Measurements from ENCODE around the gene NTSR1. TPM values are rescaled to one million over a fixed set of nuclear protein-coding genes. Genes with fewer than 3 reads are reported as not detected.

Gene NTSR1
- total and polyA plus RNA-seq, 2 experiments from 2014 or later, result not detected

GRCh38 chr20:62698231-62698630 is 10.4 kb upstream of the NTSR1 start:
- no peak overlapping the region for H2AFZ ChIP-seq
- no peaks in the 10 kb centered on the region for H3K36me3 ChIP-seq (ENCODE audit: low read depth)
- no peak overlapping the region for H3K27ac ChIP-seq
- H3K79me2 ChIP-seq (ENCODE audit: insufficient read depth), result no peaks in the 10 kb centered on the region
- H3K9me3 ChIP-seq (ENCODE audit: low read depth), result no peaks in the 10 kb centered on the region
- peaks cover 4% of the 10 kb centered on the region; the same call in 1 of the 2 replicates for H3K4me1 ChIP-seq (ENCODE audit: insufficient read depth)
- WGBS, 2 experiments (ENCODE audit: low coverage in 1 of 2, low lambda C conversion rate in 2 of 2, missing lambda C conversion rate in 2 of 2), result 80 to 86% methylated on average over 13 to 14 of the region's 14 CpGs
- H3F3A ChIP-seq (ENCODE audit: insufficient read depth), result no peaks in the 10 kb centered on the region
- H3K27me3 ChIP-seq (replicated peaks; ENCODE audit: insufficient read depth), result peaks cover 10% of the 10 kb centered on the region; the same call in 1 of the 2 replicates
- no peak overlapping the region for H3K4me3 ChIP-seq
- no peaks in the 10 kb centered on the region for H3K9me2 ChIP-seq (ENCODE audit: insufficient read depth)
- TF ChIP-seq EZH2phosphoT487 (IDR thresholded peaks at IDR 0.05; ENCODE audit: insufficient read depth, low read depth) (no peak), EZH2 (IDR thresholded peaks at IDR 0.05; ENCODE audit: insufficient read depth, poor library complexity, severe bottlenecking) (no peak)
- H3K9ac ChIP-seq, result no peak overlapping the region
- in situ Hi-C loops (cut with MboI), result loop anchor here (5.0 kb wide), 1 partner anchor 49 kb away; no protein-coding TSS in a partner anchor
- H4K20me1 ChIP-seq (ENCODE audit: insufficient read depth), result no peaks in the 10 kb centered on the region
- H3K4me2 ChIP-seq (ENCODE audit: unreplicated experiment), result no peak overlapping the region
- DNase-seq, result no peak

DNA sequence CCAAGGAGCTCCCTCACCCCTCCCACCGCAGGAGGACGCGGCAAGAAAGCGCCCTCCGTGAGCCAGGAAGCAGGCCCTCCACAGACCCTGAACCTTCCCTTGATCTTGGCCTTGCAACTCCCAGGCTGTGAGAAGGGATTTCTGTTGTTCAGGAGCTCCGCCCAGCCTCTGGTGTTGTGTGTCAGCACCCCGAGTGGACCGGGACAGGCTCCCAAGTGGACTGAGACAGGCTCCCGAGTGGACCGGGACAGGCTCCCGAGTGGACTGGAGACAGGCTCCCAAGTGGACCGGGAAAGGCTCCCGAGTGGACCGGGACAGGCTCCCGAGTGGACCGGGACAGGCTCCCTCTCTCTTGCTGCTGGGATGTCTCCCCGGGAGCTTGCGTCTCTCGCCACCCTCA is 9.3 kb upstream of the NTSR1 start:
- DNase-seq, result no peak
- peaks cover 14% of the 10 kb centered on the region for H3K4me1 ChIP-seq (ENCODE audit: insufficient read depth)
- H3K27ac ChIP-seq, result no peak overlapping the region
- no peak overlapping the region for H3K4me3 ChIP-seq
- in situ Hi-C loops (cut with MboI), result loop anchor here (5.0 kb wide), 1 partner anchor 48 kb away; no protein-coding TSS in a partner anchor
- TF ChIP-seq EZH2phosphoT487 (IDR thresholded peaks at IDR 0.05; ENCODE audit: insufficient read depth, low read depth) (no peak), EZH2 (IDR thresholded peaks at IDR 0.05; ENCODE audit: insufficient read depth, poor library complexity, severe bottlenecking) (no peak)
- no peak overlapping the region for H3K4me2 ChIP-seq (ENCODE audit: unreplicated experiment)
- WGBS, 2 experiments (ENCODE audit: low coverage in 1 of 2, low lambda C conversion rate in 2 of 2, missing lambda C conversion rate in 2 of 2), result 80 to 84% methylated on average over 19 of the region's 19 CpGs
- H3K27me3 ChIP-seq (replicated peaks; ENCODE audit: insufficient read depth), result peaks cover 5% of the 10 kb centered on the region; the same call in 1 of the 2 replicates
- H3K9me2 ChIP-seq (ENCODE audit: insufficient read depth), result no peaks in the 10 kb centered on the region
- no peak overlapping the region for H3K9ac ChIP-seq
- H3K9me3 ChIP-seq (ENCODE audit: low read depth), result no peaks in the 10 kb centered on the region
- H3K36me3 ChIP-seq (ENCODE audit: low read depth), result no peaks in the 10 kb centered on the region
- H4K20me1 ChIP-seq (ENCODE audit: insufficient read depth), result no peaks in the 10 kb centered on the region
- no peaks in the 10 kb centered on the region for H3K79me2 ChIP-seq (ENCODE audit: insufficient read depth)
- H2AFZ ChIP-seq, result no peak overlapping the region
- H3F3A ChIP-seq (ENCODE audit: insufficient read depth), result peaks cover 8% of the 10 kb centered on the region; the same call in 1 of the 2 replicates

GRCh38 chr20:62699741-62700140 is 8.9 kb upstream of the NTSR1 start:
- Histone ChIP-seq H3F3A (ENCODE audit: insufficient read depth) (peaks cover 10% of the 10 kb centered on the region), H4K20me1 (ENCODE audit: insufficient read depth) (no peaks in the 10 kb centered on the region), H3K27ac (no peak overlapping the region), H3K4me1 (ENCODE audit: insufficient read depth) (peaks cover 19% of the 10 kb centered on the region), H3K36me3 (ENCODE audit: low read depth) (no peaks in the 10 kb centered on the region), H3K9me3 (ENCODE audit: low read depth) (no peaks in the 10 kb centered on the region), H3K4me3 (no peak overlapping the region), H3K9ac (no peak overlapping the region), H2AFZ (no peak overlapping the region), H3K27me3 (replicated peaks; ENCODE audit: insufficient read depth) (peaks cover 5% of the 10 kb centered on the region; the same call in 1 of the 2 replicates), H3K79me2 (ENCODE audit: insufficient read depth) (no peaks in the 10 kb centered on the region), H3K9me2 (ENCODE audit: insufficient read depth) (no peaks in the 10 kb centered on the region), H3K4me2 (ENCODE audit: unreplicated experiment) (no peak overlapping the region)
- 79 to 80% methylated on average over 12 of the region's 12 CpGs for WGBS, 2 experiments (ENCODE audit: low coverage in 1 of 2, low lambda C conversion rate in 2 of 2, missing lambda C conversion rate in 2 of 2)
- no peak for DNase-seq
- in situ Hi-C loops (cut with MboI), result loop anchor here (5.0 kb wide), 1 partner anchor 48 kb away; no protein-coding TSS in a partner anchor
- TF ChIP-seq EZH2 (IDR thresholded peaks at IDR 0.05; ENCODE audit: insufficient read depth, poor library complexity, severe bottlenecking) (no peak), EZH2phosphoT487 (IDR thresholded peaks at IDR 0.05; ENCODE audit: insufficient read depth, low read depth) (no peak)

- Histone ChIP-seq H3K36me3 (ENCODE audit: low read depth) (no peaks in the 10 kb centered on the region), H3K27ac (no peak overlapping the region), H3K79me2 (ENCODE audit: insufficient read depth) (no peaks in the 10 kb centered on the region), H3F3A (ENCODE audit: insufficient read depth) (peaks cover 16% of the 10 kb centered on the region), H3K9me3 (ENCODE audit: low read depth) (no peaks in the 10 kb centered on the region), H4K20me1 (ENCODE audit: insufficient read depth) (no peaks in the 10 kb centered on the region), H2AFZ (no peak overlapping the region), H3K4me1 (ENCODE audit: insufficient read depth) (peaks cover 21% of the 10 kb centered on the region), H3K4me3 (no peak overlapping the region), H3K9ac (no peak overlapping the region), H3K27me3 (replicated peaks; ENCODE audit: insufficient read depth) (peaks cover 5% of the 10 kb centered on the region; the same call in 1 of the 2 replicates), H3K4me2 (ENCODE audit: unreplicated experiment) (no peak overlapping the region), H3K9me2 (ENCODE audit: insufficient read depth) (no peaks in the 10 kb centered on the region)
- DNase-seq, result no peak
- TF ChIP-seq EZH2 (IDR thresholded peaks at IDR 0.05; ENCODE audit: insufficient read depth, poor library complexity, severe bottlenecking), result no peak
- TF ChIP-seq EZH2phosphoT487 (IDR thresholded peaks at IDR 0.05; ENCODE audit: insufficient read depth, low read depth), result no peak
- WGBS, 2 experiments (ENCODE audit: low coverage in 1 of 2, low lambda C conversion rate in 2 of 2, missing lambda C conversion rate in 2 of 2), result 85 to 90% methylated on average over 18 of the region's 18 CpGs
- in situ Hi-C loops (cut with MboI), result no loop called here
These were observed 8.2 kb upstream of the NTSR1 start for GRCh38 chr20:62700261-62700930.
